ENCODE results near the gene CRIP1.

CRIP1 gene

GRCh38 chr14:105439179-105439578, 47.5 kb upstream of the CRIP1 start:
- no peak overlapping the region for H2AK5ac ChIP-seq (ENCODE audit: low read depth, low read length)
- H3K4me1 ChIP-seq (ENCODE audit: control insufficient read depth in 2 of 2, insufficient read depth in 1 of 2, low read depth in 1 of 2, low read length in 2 of 2): no peaks in the 10 kb centered on the region
- no CpG with 5 or more reads among the region's 11 CpGs for WGBS, 2 donors (ENCODE audit: extremely low coverage in 2 of 2, insufficient read length in 2 of 2, insufficient replicate concordance in 1 of 2)
- no peaks in the 10 kb centered on the region for H3K27me3 ChIP-seq (ENCODE audit: control insufficient read depth in 3 of 3, insufficient read depth in 3 of 3, low read depth in 1 of 3, low read length in 3 of 3)
- H3K36me3 ChIP-seq (replicated peaks in 1 of 2; ENCODE audit: control insufficient read depth in 2 of 2, insufficient read depth in 2 of 2, low read length in 2 of 2): peaks cover 27 to 75% of the 10 kb centered on the region in 2 donors
- H2BK120ac ChIP-seq (ENCODE audit: low read depth, low read length): no peak overlapping the region
- H3K9ac ChIP-seq (ENCODE audit: low read depth, low read length, poor library complexity): peak overlapping the region; percentile 30
- H3K4ac ChIP-seq (ENCODE audit: low read length): no peak overlapping the region
- no peak overlapping the region for H3K27ac ChIP-seq (replicated peaks; ENCODE audit: low read length)
- peaks cover 2 to 4% of the 10 kb centered on the region in 2 donors for H3K9me3 ChIP-seq (replicated peaks in 1 of 2; ENCODE audit: control insufficient read depth in 2 of 2, insufficient read depth in 1 of 2, low read depth in 1 of 2, low read length in 2 of 2)
- no peak for DNase-seq (ENCODE audit: low spot score)
- no peak overlapping the region for H3K4me3 ChIP-seq (ENCODE audit: low read length in 2 of 2)
- H3K4me2 ChIP-seq (ENCODE audit: insufficient read depth, low read length, poor library complexity, severe bottlenecking): no peak overlapping the region
- H2BK12ac ChIP-seq (ENCODE audit: low read length): no peak overlapping the region
- no peak overlapping the region for H2AFZ ChIP-seq (ENCODE audit: low read length)
- H2BK15ac ChIP-seq (ENCODE audit: low read length): no peak overlapping the region
- no peak overlapping the region for H3K14ac ChIP-seq (ENCODE audit: low read length)
- H4K91ac ChIP-seq (ENCODE audit: low read depth, low read length, poor library complexity): no peak overlapping the region
- H3K79me1 ChIP-seq (ENCODE audit: low read depth, low read length): peaks cover 42% of the 10 kb centered on the region
- H3K23ac ChIP-seq (ENCODE audit: low read depth, low read length, poor library complexity): peak overlapping the region; percentile 75
- no peak overlapping the region for H3K18ac ChIP-seq (ENCODE audit: low read length)
- no peak overlapping the region for H2BK5ac ChIP-seq (ENCODE audit: low read length)
- no peak overlapping the region for H4K8ac ChIP-seq (ENCODE audit: low read depth, low read length)

GRCh38 chr14:105439710-105440553, 46.8 kb upstream of the CRIP1 start:
- WGBS, 2 donors (ENCODE audit: extremely low coverage in 2 of 2, insufficient read length in 2 of 2, insufficient replicate concordance in 1 of 2): no CpG with 5 or more reads among the region's 33 CpGs
- H4K8ac ChIP-seq (ENCODE audit: low read depth, low read length): no peak overlapping the region
- H3K4me1 ChIP-seq (ENCODE audit: control insufficient read depth in 2 of 2, insufficient read depth in 1 of 2, low read depth in 1 of 2, low read length in 2 of 2): no peaks in the 10 kb centered on the region
- no peak for DNase-seq (ENCODE audit: low spot score)
- H3K36me3 ChIP-seq (replicated peaks in 1 of 2; ENCODE audit: control insufficient read depth in 2 of 2, insufficient read depth in 2 of 2, low read length in 2 of 2): peaks cover 29 to 73% of the 10 kb centered on the region in 2 donors
- no peak overlapping the region for H2AFZ ChIP-seq (ENCODE audit: low read length)
- H3K4me2 ChIP-seq (ENCODE audit: insufficient read depth, low read length, poor library complexity, severe bottlenecking): no peak overlapping the region
- H3K9ac ChIP-seq (ENCODE audit: low read depth, low read length, poor library complexity): no peak overlapping the region
- H3K4me3 ChIP-seq (ENCODE audit: low read length in 2 of 2): no peak overlapping the region
- no peaks in the 10 kb centered on the region for H3K27me3 ChIP-seq (ENCODE audit: control insufficient read depth in 3 of 3, insufficient read depth in 3 of 3, low read depth in 1 of 3, low read length in 3 of 3)
- H3K4ac ChIP-seq (ENCODE audit: low read length): no peak overlapping the region
- H2BK12ac ChIP-seq (ENCODE audit: low read length): peak overlapping the region; percentile 73
- H3K9me3 ChIP-seq (replicated peaks in 1 of 2; ENCODE audit: control insufficient read depth in 2 of 2, insufficient read depth in 1 of 2, low read depth in 1 of 2, low read length in 2 of 2): peaks cover 1 to 2% of the 10 kb centered on the region in 2 donors
- H2AK5ac ChIP-seq (ENCODE audit: low read depth, low read length): no peak overlapping the region
- H3K14ac ChIP-seq (ENCODE audit: low read length): no peak overlapping the region
- peak overlapping the region; percentile 24 for H2BK5ac ChIP-seq (ENCODE audit: low read length)
- peaks cover 42% of the 10 kb centered on the region for H3K79me1 ChIP-seq (ENCODE audit: low read depth, low read length)
- H3K27ac ChIP-seq (replicated peaks; ENCODE audit: low read length): no peak overlapping the region
- peak overlapping the region; percentile 48 for H3K18ac ChIP-seq (ENCODE audit: low read length)
- H3K23ac ChIP-seq (ENCODE audit: low read depth, low read length, poor library complexity): peak overlapping the region; percentile 85
- no peak overlapping the region for H2BK120ac ChIP-seq (ENCODE audit: low read depth, low read length)
- no peak overlapping the region for H2BK15ac ChIP-seq (ENCODE audit: low read length)
- no peak overlapping the region for H4K91ac ChIP-seq (ENCODE audit: low read depth, low read length, poor library complexity)

DNA sequence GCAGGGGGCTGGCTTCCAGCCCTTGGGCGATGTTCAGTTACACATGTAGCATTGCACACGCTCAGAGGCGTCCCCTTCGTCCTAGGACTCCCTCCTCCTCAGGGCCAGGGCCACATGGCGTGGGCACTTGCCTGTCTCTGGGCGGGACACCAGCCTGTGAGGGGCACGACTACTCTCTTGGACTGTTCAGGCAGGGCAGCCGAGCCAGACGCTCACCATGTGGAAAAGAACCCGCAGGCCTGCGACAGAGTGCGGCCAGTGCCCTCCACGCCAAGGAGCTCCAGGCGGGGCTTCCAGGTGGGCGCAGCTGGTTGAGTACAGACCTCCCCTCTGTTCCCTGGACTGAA, 46.2 kb upstream of the CRIP1 start:
- DNase-seq (ENCODE audit: low spot score): no peak
- H3K23ac ChIP-seq (ENCODE audit: low read depth, low read length, poor library complexity): peak overlapping the region; percentile 85
- H2BK12ac ChIP-seq (ENCODE audit: low read length): no peak overlapping the region
- no peak overlapping the region for H2BK120ac ChIP-seq (ENCODE audit: low read depth, low read length)
- H4K91ac ChIP-seq (ENCODE audit: low read depth, low read length, poor library complexity): no peak overlapping the region
- peak overlapping the region; percentile 24 for H2BK5ac ChIP-seq (ENCODE audit: low read length)
- H4K8ac ChIP-seq (ENCODE audit: low read depth, low read length): no peak overlapping the region
- H3K9ac ChIP-seq (ENCODE audit: low read depth, low read length, poor library complexity): no peak overlapping the region
- peaks cover 0 to 2% of the 10 kb centered on the region in 2 donors for H3K9me3 ChIP-seq (replicated peaks in 1 of 2; ENCODE audit: control insufficient read depth in 2 of 2, insufficient read depth in 1 of 2, low read depth in 1 of 2, low read length in 2 of 2)
- H3K79me1 ChIP-seq (ENCODE audit: low read depth, low read length): peaks cover 42% of the 10 kb centered on the region
- no peak overlapping the region for H3K27ac ChIP-seq (replicated peaks; ENCODE audit: low read length)
- H2AFZ ChIP-seq (ENCODE audit: low read length): no peak overlapping the region
- no peaks in the 10 kb centered on the region for H3K4me1 ChIP-seq (ENCODE audit: control insufficient read depth in 2 of 2, insufficient read depth in 1 of 2, low read depth in 1 of 2, low read length in 2 of 2)
- no peak overlapping the region for H3K14ac ChIP-seq (ENCODE audit: low read length)
- peaks cover 31 to 72% of the 10 kb centered on the region in 2 donors for H3K36me3 ChIP-seq (replicated peaks in 1 of 2; ENCODE audit: control insufficient read depth in 2 of 2, insufficient read depth in 2 of 2, low read length in 2 of 2)
- no peak overlapping the region for H3K18ac ChIP-seq (ENCODE audit: low read length)
- no peak overlapping the region for H2AK5ac ChIP-seq (ENCODE audit: low read depth, low read length)
- H3K4me3 ChIP-seq (ENCODE audit: low read length in 2 of 2): no peak overlapping the region
- H3K4me2 ChIP-seq (ENCODE audit: insufficient read depth, low read length, poor library complexity, severe bottlenecking): no peak overlapping the region
- WGBS, 2 donors (ENCODE audit: extremely low coverage in 2 of 2, insufficient read length in 2 of 2, insufficient replicate concordance in 1 of 2): no CpG with 5 or more reads among the region's 15 CpGs
- no peak overlapping the region for H3K4ac ChIP-seq (ENCODE audit: low read length)
- H2BK15ac ChIP-seq (ENCODE audit: low read length): no peak overlapping the region
- H3K27me3 ChIP-seq (ENCODE audit: control insufficient read depth in 3 of 3, insufficient read depth in 3 of 3, low read depth in 1 of 3, low read length in 3 of 3): no peaks in the 10 kb centered on the region

DNA sequence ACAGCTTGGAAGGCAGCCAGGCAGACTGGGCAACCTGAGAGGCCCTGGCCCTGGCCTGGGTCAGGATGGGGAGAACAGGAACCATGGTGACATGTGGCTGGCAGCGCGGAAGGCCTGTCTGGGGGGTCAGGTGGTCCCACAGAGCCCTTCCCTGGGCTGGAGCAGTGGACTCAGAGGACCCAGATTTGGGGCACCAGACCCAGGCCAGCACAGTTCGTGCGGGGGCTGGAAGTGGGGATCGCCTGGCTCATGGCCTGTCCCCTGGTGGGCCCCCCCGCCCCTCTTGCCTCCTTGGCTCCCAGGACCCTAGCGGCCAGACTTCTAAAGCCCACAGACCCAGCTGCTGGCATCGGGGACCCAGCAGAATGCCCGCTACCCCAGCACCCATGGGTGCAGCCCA, 45.7 kb upstream of the CRIP1 start:
- Histone ChIP-seq H4K91ac (ENCODE audit: low read depth, low read length, poor library complexity) (no peak overlapping the region), H3K27ac (replicated peaks; ENCODE audit: low read length) (no peak overlapping the region), H3K23ac (ENCODE audit: low read depth, low read length, poor library complexity) (peak overlapping the region; percentile 85), H3K36me3 (replicated peaks in 1 of 2; ENCODE audit: control insufficient read depth in 2 of 2, insufficient read depth in 2 of 2, low read length in 2 of 2) (peaks cover 32 to 75% of the 10 kb centered on the region in 2 donors), H2BK12ac (ENCODE audit: low read length) (no peak overlapping the region), H4K8ac (ENCODE audit: low read depth, low read length) (no peak overlapping the region), H2AFZ (ENCODE audit: low read length) (no peak overlapping the region), H3K27me3 (ENCODE audit: control insufficient read depth in 3 of 3, insufficient read depth in 3 of 3, low read depth in 1 of 3, low read length in 3 of 3) (no peaks in the 10 kb centered on the region), H2AK5ac (ENCODE audit: low read depth, low read length) (no peak overlapping the region), H2BK5ac (ENCODE audit: low read length) (no peak overlapping the region), H3K79me1 (ENCODE audit: low read depth, low read length) (peaks cover 42% of the 10 kb centered on the region), H3K14ac (ENCODE audit: low read length) (no peak overlapping the region), H3K4me1 (ENCODE audit: control insufficient read depth in 2 of 2, insufficient read depth in 1 of 2, low read depth in 1 of 2, low read length in 2 of 2) (no peaks in the 10 kb centered on the region), H3K4ac (ENCODE audit: low read length) (no peak overlapping the region), H3K9ac (ENCODE audit: low read depth, low read length, poor library complexity) (peak overlapping the region; percentile 12), H2BK120ac (ENCODE audit: low read depth, low read length) (no peak overlapping the region), H2BK15ac (ENCODE audit: low read length) (no peak overlapping the region), H3K4me3 (ENCODE audit: low read length in 2 of 2) (no peak overlapping the region), H3K4me2 (ENCODE audit: insufficient read depth, low read length, poor library complexity, severe bottlenecking) (no peak overlapping the region), H3K9me3 (replicated peaks in 1 of 2; ENCODE audit: control insufficient read depth in 2 of 2, insufficient read depth in 1 of 2, low read depth in 1 of 2, low read length in 2 of 2) (peaks cover 0 to 2% of the 10 kb centered on the region in 2 donors), H3K18ac (ENCODE audit: low read length) (no peak overlapping the region)
- no CpG with 5 or more reads among the region's 9 CpGs for WGBS, 2 donors (ENCODE audit: extremely low coverage in 2 of 2, insufficient read length in 2 of 2, insufficient replicate concordance in 1 of 2)
- no peak for DNase-seq (ENCODE audit: low spot score)

Measured in neuronal stem cell (in vitro differentiated cells).